Sigmoid colon (tissue), 7 donors: ENCODE results near the gene COL9A3. TPM values are rescaled to one million over a fixed set of nuclear protein-coding genes. Genes with fewer than 3 reads are reported as not detected.

Source experiments
- DNase-seq: peaks from one replicate; pipeline ENCODE4 v3.0.0-alpha.2; 2019
- H3K27ac ChIP-seq, 4 donors: fragments of 200-600 bp; sonication (generic); one replicate each; pipeline ENCODE4 v1.5.1; 2016 to 2019; ENCODE audit warnings: mild to moderate bottlenecking in 1 of 4
- H3K27me3 ChIP-seq, 3 donors: fragments of 200-600 bp; sonication (generic); one replicate each; pipeline ENCODE4 v1.5.1; 2019; ENCODE audit warnings: mild to moderate bottlenecking in 1 of 3
- H3K36me3 ChIP-seq, 4 donors: fragments of 200-600 bp; sonication (generic); one replicate each; pipeline ENCODE4 v1.5.1; 2016 to 2019
- H3K4me1 ChIP-seq, 4 donors: fragments of 200-600 bp; sonication (generic); one replicate each; pipeline ENCODE4 v1.5.1; 2017 to 2019
- H3K4me3 ChIP-seq, 4 donors: fragments of 200-600 bp; sonication (generic); one replicate each; pipeline ENCODE4 v1.5.1; 2017 to 2019; ENCODE audit warnings: mild to moderate bottlenecking in 2 of 4, moderate library complexity in 1 of 4
- H3K9me3 ChIP-seq, 4 donors: fragments of 200-600 bp in 3 of 4; sonication (generic) in 3 of 4; one replicate each; pipeline versions ENCODE4 v1.5.1 to v1.6.1; 2013 to 2019
- EP300 ChIP-seq, 4 donors: sonication (generic); formaldehyde crosslinking; IDR thresholded peaks; one replicate each; pipeline ENCODE4 v1.6.1; 2017; ENCODE audit warnings: antibody characterized with exemption in 4 of 4
- POLR2A ChIP-seq, 2 donors: fragments of 450-650 bp; IDR thresholded peaks; one replicate each; pipeline ENCODE4 v1.6.1; 2016; ENCODE audit warnings: antibody characterized with exemption in 2 of 2, mild to moderate bottlenecking in 2 of 2, moderate library complexity in 2 of 2
- POLR2AphosphoS5 ChIP-seq, 4 donors: sonication (generic); formaldehyde crosslinking; IDR thresholded peaks; one replicate each; pipeline ENCODE4 v1.6.1; 2017; ENCODE audit warnings: antibody characterized with exemption in 4 of 4
- WGBS, 2 donors: extraction: QIAGEN DNeasy Blood & Tissue Kit; methylation state at CpG; one replicate each; pipeline ENCODE4 v1.1.7; 2013; 5-methylcytosine and 5-hydroxymethylcytosine counted together
- intact Hi-C: fragments of 100-400 bp; cut with DNase I; formaldehyde crosslinking; loops from one replicate; pipeline ENCODE4 v1.15.1; 2023
- polyA plus RNA-seq, 3 donors: library from polyadenylated mRNA; stranded (reverse); fragments of 200-250 nt; gene quantifications; one replicate each; pipeline ENCODE4 v1.2.3, GENCODE V29; 2013
- total RNA-seq, 4 donors: library from RNA; depleted of rRNA; stranded (reverse); fragments of >200 nt; gene quantifications; one replicate each; pipeline ENCODE4 v1.1.0, GENCODE V29; 2016
- TF ChIP-seq, protein P1 (sequence below), 4 experiments: fragments of 450-650 bp in 3 of 4; fragments of 200-600 bp in 1 of 4; IDR thresholded peaks; one replicate each; pipeline ENCODE4 v1.5.1; 2016 to 2019; ENCODE audit warnings: antibody characterized with exemption in 4 of 4, mild to moderate bottlenecking in 3 of 4, moderate library complexity in 2 of 4
- donor health status: healthy with polysubstance abuse.
- donor health status: Bipolar disorder and iron deficiency.
- donor health status: healthy.

Gene COL9A3
- total and polyA plus RNA-seq, 7 donors = 1.8 to 20.8 (median 5.8) TPM

DNA sequence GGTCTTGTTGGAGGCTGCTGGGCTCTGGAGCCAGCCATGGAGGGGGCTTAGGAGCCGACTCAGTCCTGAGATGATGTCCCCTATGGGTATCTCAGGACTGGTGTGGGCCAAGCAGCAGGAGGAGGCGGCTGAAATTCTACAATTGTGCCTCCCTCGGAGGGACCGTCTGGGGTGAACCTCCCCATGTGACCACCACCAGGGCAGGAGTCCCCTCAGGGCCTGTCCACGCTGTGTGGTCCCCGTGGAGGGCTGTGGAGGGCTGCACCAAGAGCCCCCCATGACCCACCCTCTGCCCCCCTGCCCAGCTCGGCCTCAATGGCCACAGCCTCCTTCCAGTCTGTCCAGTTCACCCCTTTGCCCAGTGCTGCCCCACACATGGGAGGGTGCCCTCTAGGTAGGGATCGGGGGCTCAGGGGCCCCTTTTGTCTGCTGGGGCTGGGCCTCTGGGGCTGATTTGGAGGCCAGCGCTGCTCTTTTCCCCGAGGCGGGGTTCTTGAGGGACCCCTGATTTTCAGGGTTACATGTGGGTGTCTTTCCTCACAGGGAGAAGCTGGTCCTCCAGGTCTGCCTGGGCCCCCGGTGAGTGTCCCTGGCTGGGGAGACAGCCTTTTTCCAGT lies 1.2 kb downstream of the COL9A3 start:
- Histone ChIP-seq H3K27me3 (peaks cover 36 to 64% (median 47%) of the 10 kb centered on the region in 3 donors), H3K4me1 (peaks cover 0 to 49% (median 43%) of the 10 kb centered on the region in 4 donors), H3K4me3 (peak overlapping the region in 3 of 4 donors; percentile 24 to 41 (median 36)), H3K9me3 (no peaks in the 10 kb centered on the region), H3K27ac (peak overlapping the region; percentile 34 to 69 (median 66)), H3K36me3 (peaks cover 0 to 9% (median under 1%) of the 10 kb centered on the region in 4 donors)
- 47 to 75% methylated on average over 12 of the region's 12 CpGs for WGBS, 2 donors
- TF ChIP-seq EP300 (IDR thresholded peaks at IDR 0.05) (no peak), POLR2AphosphoS5 (IDR thresholded peaks at IDR 0.05) (no peak), POLR2A (IDR thresholded peaks at IDR 0.05) (no peak)
- TF ChIP-seq, protein P1, sequence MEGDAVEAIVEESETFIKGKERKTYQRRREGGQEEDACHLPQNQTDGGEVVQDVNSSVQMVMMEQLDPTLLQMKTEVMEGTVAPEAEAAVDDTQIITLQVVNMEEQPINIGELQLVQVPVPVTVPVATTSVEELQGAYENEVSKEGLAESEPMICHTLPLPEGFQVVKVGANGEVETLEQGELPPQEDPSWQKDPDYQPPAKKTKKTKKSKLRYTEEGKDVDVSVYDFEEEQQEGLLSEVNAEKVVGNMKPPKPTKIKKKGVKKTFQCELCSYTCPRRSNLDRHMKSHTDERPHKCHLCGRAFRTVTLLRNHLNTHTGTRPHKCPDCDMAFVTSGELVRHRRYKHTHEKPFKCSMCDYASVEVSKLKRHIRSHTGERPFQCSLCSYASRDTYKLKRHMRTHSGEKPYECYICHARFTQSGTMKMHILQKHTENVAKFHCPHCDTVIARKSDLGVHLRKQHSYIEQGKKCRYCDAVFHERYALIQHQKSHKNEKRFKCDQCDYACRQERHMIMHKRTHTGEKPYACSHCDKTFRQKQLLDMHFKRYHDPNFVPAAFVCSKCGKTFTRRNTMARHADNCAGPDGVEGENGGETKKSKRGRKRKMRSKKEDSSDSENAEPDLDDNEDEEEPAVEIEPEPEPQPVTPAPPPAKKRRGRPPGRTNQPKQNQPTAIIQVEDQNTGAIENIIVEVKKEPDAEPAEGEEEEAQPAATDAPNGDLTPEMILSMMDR (IDR thresholded peaks at IDR 0.05) = no peak
- intact Hi-C loops = no loop called here
- no peak for DNase-seq

DNA sequence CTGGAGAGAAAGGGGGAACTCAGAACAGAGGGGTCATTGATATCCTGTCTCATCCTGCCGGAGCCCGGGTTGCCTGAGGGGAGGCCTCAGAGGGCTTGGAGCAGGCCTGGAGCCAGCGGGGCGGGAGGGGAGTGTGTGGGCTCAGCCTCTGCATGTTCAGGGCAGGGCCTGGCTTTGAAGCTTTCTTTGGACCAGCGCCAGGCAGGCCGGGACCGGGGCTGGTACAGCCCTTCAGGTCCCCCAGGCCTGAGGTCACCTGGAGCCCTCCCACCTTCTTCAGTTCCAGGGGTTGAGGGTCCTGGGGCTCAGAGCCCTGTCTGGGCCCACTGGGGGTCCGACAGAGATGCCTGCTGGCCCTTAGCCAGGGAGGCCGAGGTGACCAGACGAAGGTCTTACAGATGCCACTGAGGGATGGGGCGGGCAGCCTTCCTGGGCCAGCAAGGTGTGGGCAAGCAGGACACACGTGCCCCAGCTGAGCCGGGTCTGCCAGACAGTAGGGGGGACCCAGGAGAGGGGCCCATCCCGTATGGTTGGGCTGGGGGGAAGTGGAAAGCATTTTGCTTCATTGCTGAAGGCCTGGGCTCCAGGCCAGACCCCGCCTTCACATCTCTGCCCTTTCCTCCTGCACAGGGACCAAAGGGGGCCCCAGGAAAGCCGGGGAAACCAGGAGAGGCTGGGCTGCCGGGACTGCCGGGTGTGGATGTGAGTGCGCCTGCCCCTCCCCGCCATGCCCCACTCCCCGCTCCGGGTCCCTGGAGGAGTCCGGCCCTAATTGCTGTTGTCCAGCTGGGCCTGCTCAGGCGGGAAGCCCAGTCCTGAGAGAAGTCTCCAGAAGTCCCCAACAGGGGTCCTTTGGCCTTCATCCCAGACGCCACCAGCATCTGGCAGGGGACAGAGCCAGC lies 2.0 kb downstream of the COL9A3 start:
- 6 to 25% methylated on average over 25 of the region's 25 CpGs for WGBS, 2 donors
- TF ChIP-seq POLR2A (IDR thresholded peaks at IDR 0.05) (no peak), EP300 (IDR thresholded peaks at IDR 0.05) (no peak), POLR2AphosphoS5 (IDR thresholded peaks at IDR 0.05) (no peak)
- TF ChIP-seq, protein P1 (IDR thresholded peaks at IDR 0.05) = no peak
- Histone ChIP-seq H3K27me3 (peaks cover 36 to 64% (median 47%) of the 10 kb centered on the region in 3 donors), H3K9me3 (no peaks in the 10 kb centered on the region), H3K27ac (peak overlapping the region; percentile 4 to 67 (median 41)), H3K4me3 (peak overlapping the region in 1 of 4 donors; percentile 41), H3K4me1 (peaks cover 0 to 51% (median 43%) of the 10 kb centered on the region in 4 donors), H3K36me3 (peaks cover 0 to 3% (median 0%) of the 10 kb centered on the region in 4 donors)
- peak; percentile 87 for DNase-seq
- intact Hi-C loops = no loop called here

DNA sequence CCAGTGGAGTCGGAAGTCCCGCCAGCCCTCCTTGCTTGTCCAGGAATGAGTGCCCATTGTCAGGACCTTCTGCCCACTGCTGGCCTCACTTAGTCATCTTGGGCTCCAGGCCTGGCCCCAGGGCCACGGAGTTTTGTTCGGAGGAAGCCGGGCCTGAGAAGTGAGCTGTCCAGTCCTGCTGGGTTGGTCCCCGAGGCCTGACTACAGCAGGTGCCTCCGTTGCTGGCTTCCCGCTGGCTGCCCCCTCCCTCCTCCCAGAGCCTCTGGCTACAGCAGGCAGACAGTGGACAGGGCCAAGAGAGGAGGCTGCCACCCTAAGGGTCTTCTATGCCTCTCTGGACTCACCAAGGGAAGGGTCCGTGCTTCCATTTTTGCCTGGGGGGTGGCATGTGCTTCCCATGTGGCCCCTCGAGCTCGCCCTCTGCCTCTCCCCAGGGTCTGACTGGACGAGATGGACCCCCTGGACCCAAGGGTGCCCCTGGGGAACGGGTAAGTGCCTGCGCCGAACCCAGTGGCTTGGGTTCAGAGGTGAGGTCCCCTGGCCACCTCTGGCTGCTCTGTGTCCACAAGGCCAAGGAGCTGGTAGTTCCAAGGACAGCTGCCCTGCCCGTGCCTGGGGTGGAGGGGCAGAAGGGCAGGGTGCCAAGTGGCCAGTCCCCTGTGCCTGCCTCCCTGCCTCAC lies 2.8 kb downstream of the COL9A3 start:
- no peak for DNase-seq
- Histone ChIP-seq H3K4me1 (peaks cover 2 to 59% (median 47%) of the 10 kb centered on the region in 4 donors), H3K27ac (peak overlapping the region; percentile 4 to 67 (median 41)), H3K27me3 (peaks cover 32 to 56% (median 46%) of the 10 kb centered on the region in 3 donors), H3K4me3 (no peak overlapping the region), H3K9me3 (no peaks in the 10 kb centered on the region), H3K36me3 (no peaks in the 10 kb centered on the region)
- intact Hi-C loops = no loop called here
- TF ChIP-seq POLR2A (IDR thresholded peaks at IDR 0.05) (no peak), POLR2AphosphoS5 (IDR thresholded peaks at IDR 0.05) (no peak), EP300 (IDR thresholded peaks at IDR 0.05) (no peak)
- TF ChIP-seq, protein P1 (IDR thresholded peaks at IDR 0.05) = no peak
- WGBS, 2 donors = 46 to 72% methylated on average over 16 of the region's 16 CpGs

DNA sequence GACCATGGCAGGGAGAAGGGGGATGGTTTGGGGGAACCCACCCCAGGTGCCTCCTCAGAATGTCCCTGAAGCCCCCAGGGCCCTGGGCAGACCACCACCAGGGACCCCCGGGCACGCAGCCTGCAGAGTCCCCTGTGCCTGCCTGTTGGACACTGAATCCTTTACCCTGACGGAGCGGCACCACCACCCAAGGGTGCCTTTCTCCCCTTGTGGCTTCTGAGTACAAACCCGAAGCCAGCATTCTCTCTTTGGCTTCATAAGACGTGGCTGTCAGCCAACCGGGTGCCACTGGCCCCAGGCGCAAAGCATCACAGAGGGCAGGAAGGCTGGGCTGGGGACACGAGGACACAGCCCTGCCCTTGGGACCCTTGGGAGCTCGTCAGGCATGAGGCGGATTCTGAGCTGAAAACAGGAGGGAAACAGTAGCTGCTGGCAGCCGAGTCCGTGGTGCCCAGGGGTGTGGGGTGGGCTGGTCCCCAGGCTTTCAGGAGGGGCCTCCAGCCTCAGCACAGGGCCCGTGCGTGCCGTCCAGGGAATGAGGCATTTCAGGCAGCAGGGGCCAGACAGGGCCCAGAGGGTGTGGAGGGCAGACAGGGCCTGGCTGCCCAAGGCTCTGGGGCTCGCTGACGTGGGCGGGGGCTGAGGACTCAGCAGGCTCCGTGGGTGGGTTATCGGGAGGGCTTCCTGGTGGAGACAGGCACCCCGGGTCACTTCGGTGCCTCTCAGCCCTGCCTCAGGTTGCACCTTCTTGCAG lies 3.5 kb downstream of the COL9A3 start:
- TF ChIP-seq POLR2A (IDR thresholded peaks at IDR 0.05) (no peak), POLR2AphosphoS5 (IDR thresholded peaks at IDR 0.05) (no peak), EP300 (IDR thresholded peaks at IDR 0.05) (no peak)
- TF ChIP-seq, protein P1 (IDR thresholded peaks at IDR 0.05) = no peak
- H3K27me3 ChIP-seq = peaks cover 25 to 49% (median 38%) of the 10 kb centered on the region in 3 donors
- H3K4me1 ChIP-seq = peaks cover 3 to 56% (median 47%) of the 10 kb centered on the region in 4 donors
- peak overlapping the region in 1 of 4 donors; percentile 4 for H3K27ac ChIP-seq
- H3K36me3 ChIP-seq = no peaks in the 10 kb centered on the region
- no peak for DNase-seq
- 62 to 84% methylated on average over 23 of the region's 23 CpGs for WGBS, 2 donors
- intact Hi-C loops = no loop called here
- H3K4me3 ChIP-seq = no peak overlapping the region
- no peaks in the 10 kb centered on the region for H3K9me3 ChIP-seq
